H1 (cell line): ENCODE measurements around the gene GPM6B. TPM values are rescaled to one million over a fixed set of nuclear protein-coding genes. Genes with fewer than 3 reads are reported as not detected.

Experiments
- CTCF ChIA-PET: fragments of 300-600 bp; sonication (Branson Sonifier 250); formaldehyde crosslinking; loops from one replicate; lab custom pipeline; 2021; ENCODE audit not compliant: partially characterized antibody; lab: Charles Lee
- POLR2A ChIA-PET: fragments of 300-600 bp; sonication (Branson Sonifier 250); formaldehyde crosslinking; loops from one replicate; lab custom pipeline; 2021; ENCODE audit warnings: inconsistent platforms; ENCODE audit not compliant: partially characterized antibody; lab: Charles Lee
- DNase-seq, 2 experiments: peaks; one replicate each; pipeline versions ENCODE4 v3.0.0 to v3.0.0-alpha.2; 2010 to 2022; ENCODE audit warnings: low spot score in 2 of 2, low read depth in 1 of 2, mixed read lengths in 1 of 2
- FAIRE-seq: peaks from 2 replicates; lab custom pipeline; 2011; peaks lifted over from hg19 to GRCh38; lab: Jason Lieb, UNC
- H2AFZ ChIP-seq: 2 replicates; pipeline ENCODE4 v1.8.1; 2012; ENCODE audit warnings: low read length, inconsistent platforms
- H2AK5ac ChIP-seq: 2 replicates; pipeline ENCODE4 v1.6.1; 2013; ENCODE audit warnings: low read depth, low read length
- H2BK120ac ChIP-seq: replicated peaks from 2 replicates; pipeline ENCODE3; 2013; ENCODE audit warnings: low read depth, low read length, inconsistent platforms
- H2BK12ac ChIP-seq: 2 replicates; pipeline ENCODE4 v1.6.1; 2013; ENCODE audit warnings: low read depth, low read length
- H2BK15ac ChIP-seq: 2 replicates; pipeline ENCODE4 v1.6.1; 2013; ENCODE audit warnings: low read length
- H2BK20ac ChIP-seq: 2 replicates; pipeline ENCODE4 v1.6.1; 2013; ENCODE audit warnings: low read length
- H2BK5ac ChIP-seq: 2 replicates; pipeline ENCODE4 v1.6.1; 2013; ENCODE audit warnings: low read depth, low read length
- H3K14ac ChIP-seq: 2 replicates; pipeline ENCODE4 v1.6.1; 2013; ENCODE audit warnings: inconsistent platforms; ENCODE audit not compliant: insufficient read length
- H3K18ac ChIP-seq: 2 replicates; pipeline ENCODE4 v1.6.1; 2013; ENCODE audit warnings: low read length; ENCODE audit errors: extremely low read depth
- H3K23ac ChIP-seq: 2 replicates; pipeline ENCODE4 v1.6.1; 2013; ENCODE audit warnings: inconsistent platforms; ENCODE audit not compliant: insufficient read length
- H3K23me2 ChIP-seq: 2 replicates; pipeline ENCODE4 v1.6.1; 2013; ENCODE audit warnings: low read depth, low read length
- H3K27ac ChIP-seq: 2 replicates; pipeline ENCODE4 v1.6.1; 2011; ENCODE audit warnings: low read depth, low read length, inconsistent platforms
- H3K27me3 ChIP-seq, 4 experiments: replicated peaks in 1 of 4; 1 replicate in 1 of 4; 2 replicates in 3 of 4; pipeline versions ENCODE4 v1.6.1 to v1.8.1; 2011 to 2013; ENCODE audit warnings: low read length in 3 of 4, mild to moderate bottlenecking in 3 of 4, inconsistent platforms in 2 of 4, mixed read lengths in 2 of 4, moderate library complexity in 1 of 4; ENCODE audit not compliant: control insufficient read depth in 3 of 4, insufficient read depth in 3 of 4; ENCODE audit errors: extremely low read depth in 1 of 4
- H3K36me3 ChIP-seq, 4 experiments: 2 replicates each; pipeline versions ENCODE4 v1.6.1 to v1.8.1; 2011 to 2013; ENCODE audit warnings: mild to moderate bottlenecking in 4 of 4, low read length in 3 of 4, moderate library complexity in 2 of 4, control low read depth in 1 of 4, inconsistent platforms in 1 of 4; ENCODE audit not compliant: insufficient read depth in 4 of 4, control insufficient read depth in 2 of 4
- H3K4ac ChIP-seq: replicated peaks from 2 replicates; pipeline ENCODE3; 2013; ENCODE audit warnings: low read length, low read depth, mixed read lengths, inconsistent platforms; ENCODE audit not compliant: insufficient read length
- H3K4me1 ChIP-seq, 4 experiments: replicated peaks in 1 of 4; 1 replicate in 1 of 4; 2 replicates in 3 of 4; pipeline versions ENCODE4 v1.6.1 to v1.8.1; 2011 to 2013; ENCODE audit warnings: low read length in 3 of 4, inconsistent platforms in 2 of 4, mixed read lengths in 1 of 4; ENCODE audit not compliant: insufficient read depth in 4 of 4, control insufficient read depth in 3 of 4
- H3K4me2 ChIP-seq, 2 experiments: 2 replicates each; pipeline versions ENCODE4 v1.6.1 to v1.8.1; 2011 to 2013; ENCODE audit warnings: low read depth in 2 of 2, low read length in 2 of 2, control low read depth in 1 of 2, inconsistent platforms in 1 of 2, mild to moderate bottlenecking in 1 of 2; ENCODE audit not compliant: insufficient read depth in 1 of 2
- H3K4me3 ChIP-seq, 4 experiments: fragments of 200-600, 300-600 bp in 1 of 4; sonication (generic), shearing (Covaris generic), sonication (Bioruptor Twin) in 1 of 4; 2 replicates each; pipeline versions ENCODE4 v1.5.1 to v1.8.1; 2011 to 2016; ENCODE audit warnings: low read length in 4 of 4, low read depth in 3 of 4, control low read depth in 2 of 4, inconsistent platforms in 2 of 4, mild to moderate bottlenecking in 2 of 4, mixed read lengths in 1 of 4, moderate library complexity in 1 of 4; ENCODE audit not compliant: insufficient read depth in 2 of 4; ENCODE audit errors: extremely low read depth in 1 of 4
- H3K56ac ChIP-seq: replicated peaks from 2 replicates; pipeline ENCODE3; 2013; ENCODE audit warnings: low read depth, mild to moderate bottlenecking, mixed read lengths, low read length, inconsistent platforms; ENCODE audit not compliant: insufficient read length
- H3K79me1 ChIP-seq: 2 replicates; pipeline ENCODE4 v1.6.1; 2013; ENCODE audit warnings: low read depth, low read length, control low read depth
- H3K79me2 ChIP-seq, 2 experiments: 2 replicates each; pipeline versions ENCODE4 v1.6.1 to v1.8.1; 2012 to 2013; ENCODE audit warnings: low read length in 2 of 2, mild to moderate bottlenecking in 2 of 2, inconsistent platforms in 1 of 2; ENCODE audit not compliant: insufficient read depth in 2 of 2, control insufficient read depth in 1 of 2
- H3K9ac ChIP-seq, 4 experiments: replicated peaks in 1 of 4; 1 replicate in 1 of 4; 2 replicates in 3 of 4; pipeline versions ENCODE4 v1.6.1 to v1.8.1; 2011 to 2013; ENCODE audit warnings: low read depth in 3 of 4, low read length in 3 of 4, control low read depth in 2 of 4, mild to moderate bottlenecking in 2 of 4, moderate library complexity in 2 of 4, inconsistent platforms in 1 of 4; ENCODE audit errors: extremely low read depth in 1 of 4
- H3K9me3 ChIP-seq, 2 experiments: 2 replicates each; pipeline versions ENCODE4 v1.6.1 to v1.8.1; 2012 to 2013; ENCODE audit warnings: mild to moderate bottlenecking in 2 of 2, moderate library complexity in 2 of 2, control low read depth in 1 of 2, inconsistent platforms in 1 of 2, low read depth in 1 of 2, low read length in 1 of 2, mixed read lengths in 1 of 2; ENCODE audit not compliant: insufficient read depth in 2 of 2
- H4K20me1 ChIP-seq, 2 experiments: replicated peaks in 1 of 2; 2 replicates each; pipeline versions ENCODE3 to v1.8.1; 2011 to 2013; ENCODE audit warnings: inconsistent platforms in 2 of 2, low read length in 2 of 2, mild to moderate bottlenecking in 1 of 2; ENCODE audit not compliant: insufficient read depth in 2 of 2, control insufficient read depth in 1 of 2
- H4K5ac ChIP-seq: 2 replicates; pipeline ENCODE4 v1.6.1; 2013; ENCODE audit warnings: low read length, low read depth, mixed read lengths, inconsistent platforms; ENCODE audit not compliant: insufficient read length
- H4K8ac ChIP-seq: 2 replicates; pipeline ENCODE4 v1.8.0; 2013; ENCODE audit warnings: mild to moderate bottlenecking, moderate library complexity, low read length, inconsistent platforms; ENCODE audit not compliant: insufficient read depth; ENCODE audit errors: extremely low read depth
- H4K91ac ChIP-seq: replicated peaks from 2 replicates; pipeline ENCODE3; 2013; ENCODE audit warnings: low read length, mixed read lengths, inconsistent platforms; ENCODE audit not compliant: insufficient read length
- ASH2L ChIP-seq: fragments of 200-600, 300-600 bp; sonication (generic); IDR thresholded peaks from one replicate; pipeline ENCODE4 v1.7.1; 2017; ENCODE audit warnings: low read length
- BRCA1 ChIP-seq: IDR thresholded peaks from 2 replicates; pipeline ENCODE4 v1.6.1; 2012; ENCODE audit warnings: low read depth, low read length, improper control_type of control experiment
- CREB1 ChIP-seq: IDR thresholded peaks from 2 replicates; pipeline ENCODE4 v1.6.1; 2012; ENCODE audit warnings: inconsistent platforms
- EGR1 ChIP-seq: IDR thresholded peaks from 2 replicates; pipeline ENCODE4 v1.6.1; 2011; ENCODE audit warnings: low read depth, low read length, borderline replicate concordance
- EZH2 ChIP-seq: fragments of 200-600 bp; sonication (generic); IDR thresholded peaks from 2 replicates; pipeline ENCODE4 v1.7.1; 2012; ENCODE audit warnings: low read depth, mild to moderate bottlenecking, moderate library complexity, low read length, inconsistent platforms; ENCODE audit not compliant: severe bottlenecking
- GABPA ChIP-seq: IDR thresholded peaks from 2 replicates; pipeline ENCODE4 v1.6.1; 2011; ENCODE audit warnings: mild to moderate bottlenecking, low read length, moderate library complexity, borderline replicate concordance; ENCODE audit not compliant: insufficient read depth
- JUND ChIP-seq: IDR thresholded peaks from 2 replicates; pipeline ENCODE4 v1.6.1; 2011; ENCODE audit warnings: mild to moderate bottlenecking, improper control_type of control experiment, low read length
- KDM4A ChIP-seq: IDR thresholded peaks from one replicate; pipeline ENCODE4 v1.7.1; 2012; ENCODE audit warnings: low read depth, mild to moderate bottlenecking, moderate library complexity, low read length, inconsistent platforms; ENCODE audit not compliant: severe bottlenecking
- MAFK ChIP-seq: IDR thresholded peaks from 2 replicates; pipeline ENCODE4 v1.6.1; 2012; ENCODE audit warnings: low read depth, mild to moderate bottlenecking, improper control_type of control experiment, low read length
- NANOG ChIP-seq: IDR thresholded peaks from 2 replicates; pipeline ENCODE4 v1.6.1; 2011; ENCODE audit warnings: low read length, low read depth, mild to moderate bottlenecking, inconsistent platforms; ENCODE audit not compliant: insufficient read depth, poor library complexity, severe bottlenecking
- RXRA ChIP-seq: IDR thresholded peaks from 2 replicates; pipeline ENCODE4 v1.6.1; 2011; ENCODE audit warnings: low read depth, mild to moderate bottlenecking, low read length, moderate library complexity; ENCODE audit not compliant: insufficient read depth
- SIN3A ChIP-seq, 2 experiments: IDR thresholded peaks in 1 of 2; conservative IDR thresholded peaks in 1 of 2; 2 replicates each; pipeline ENCODE4 v1.6.1; 2011 to 2012; ENCODE audit warnings: low read length in 2 of 2, improper control_type of control experiment in 1 of 2, low read depth in 1 of 2, mild to moderate bottlenecking in 1 of 2
- SRF ChIP-seq: IDR thresholded peaks from 2 replicates; pipeline ENCODE4 v1.6.1; 2011; ENCODE audit warnings: mild to moderate bottlenecking, low read depth, low read length, moderate library complexity
- ZNF274 ChIP-seq: IDR thresholded peaks from 2 replicates; pipeline ENCODE4 v1.7.0; 2012; ENCODE audit warnings: low read length, borderline replicate concordance; ENCODE audit errors: extremely low read depth
- WGBS, 2 experiments: shearing (Covaris generic) in 1 of 2; methylation state at CpG; one replicate each; pipeline versions ENCODE4 v1.1.6 to v1.1.7; 2013 to 2015; ENCODE audit warnings: low lambda C conversion rate in 2 of 2, mixed read lengths in 2 of 2, inconsistent platforms in 1 of 2, low coverage in 1 of 2, missing lambda C conversion rate in 1 of 2; ENCODE audit not compliant: insufficient replicate concordance in 2 of 2, insufficient coverage in 1 of 2, insufficient read length in 1 of 2; ENCODE audit errors: extremely low coverage in 1 of 2, missing lambda C conversion rate in 1 of 2; 5-methylcytosine and 5-hydroxymethylcytosine counted together
- polyA plus RNA-seq, 7 experiments: library from polyadenylated mRNA; depleted of rRNA in 3 of 7; stranded (reverse) in 5 of 7; unstranded in 2 of 7; fragments of >200 nt in 5 of 7; fragments of 200-250 nt in 2 of 7; gene quantifications; 1 replicate in 5 of 7; 2 replicates in 1 of 7; 4 replicates in 1 of 7; pipeline versions ENCODE4 v1.2.1 to v1.2.3, GENCODE V29; 2011 to 2013; ENCODE audit warnings: missing spikeins in 2 of 7, mixed read lengths in 2 of 7
- total RNA-seq: library from RNA; stranded (reverse); fragmentation: NEBNext Ultra II Directional; extraction: Animal tissue kit (Norgen Biotek cat#: 25700); gene quantifications from 2 replicates; pipeline ENCODE4 v1.2.1, GENCODE V29; 2021
- TF ChIP-seq, protein P1 (sequence below): IDR thresholded peaks from 2 replicates; pipeline ENCODE4 v1.6.1; 2011; ENCODE audit warnings: low read depth, mild to moderate bottlenecking, low read length; ENCODE audit not compliant: insufficient read depth

The GPM6B gene
- total and polyA plus RNA-seq, 2 of the 8 experiments (the other 6 are each of a cell fraction or from before 2014, with no cell fraction given), result 132 to 175 TPM

DNA sequence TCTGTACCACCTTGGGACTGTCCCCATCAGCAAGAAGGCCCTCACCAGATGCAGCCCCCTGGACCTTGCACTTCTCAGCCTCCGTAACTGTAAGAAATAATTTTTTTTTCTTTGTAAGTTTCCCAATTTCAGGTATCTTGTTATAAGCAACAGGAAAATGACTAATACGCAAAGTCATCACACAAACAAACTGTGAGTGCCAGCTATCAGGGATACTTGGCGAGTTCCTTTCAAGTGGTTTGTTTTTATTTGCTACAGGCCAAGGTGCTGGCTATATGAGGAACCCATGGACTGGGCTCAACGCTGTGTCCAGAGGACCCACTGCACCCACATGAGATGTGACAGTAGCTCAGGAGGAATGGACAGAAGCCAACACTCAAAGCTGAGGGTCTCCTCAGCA is 11.5 kb upstream of the GPM6B start:
- no peak overlapping the region for H2AFZ ChIP-seq
- no peak overlapping the region for H2AK5ac ChIP-seq
- H4K20me1 ChIP-seq, result no peaks in the 10 kb centered on the region
- H4K5ac ChIP-seq, result no peak overlapping the region
- no peak overlapping the region for H3K18ac ChIP-seq
- no peaks in the 10 kb centered on the region for H3K4me1 ChIP-seq
- FAIRE-seq, result no peak
- H3K27ac ChIP-seq, result no peak overlapping the region
- no peaks in the 10 kb centered on the region for H3K27me3 ChIP-seq
- ChIA-PET CTCF (no interaction called here), POLR2A (no interaction called here)
- H2BK120ac ChIP-seq, result no peak overlapping the region
- H3K56ac ChIP-seq, result no peak overlapping the region
- H3K79me2 ChIP-seq, result peaks cover 0 to 18% of the 10 kb centered on the region in 2 experiments; a peak in 2 of 4 replicates
- no peaks in the 10 kb centered on the region for H3K9me3 ChIP-seq
- no peak overlapping the region for H2BK20ac ChIP-seq
- no peak overlapping the region for H3K23ac ChIP-seq
- H3K14ac ChIP-seq, result no peak overlapping the region
- no peak overlapping the region for H4K91ac ChIP-seq
- no peaks in the 10 kb centered on the region for H3K79me1 ChIP-seq
- no peak overlapping the region for H3K4me2 ChIP-seq
- no peak overlapping the region for H3K4me3 ChIP-seq
- H3K9ac ChIP-seq, result no peak overlapping the region
- H3K23me2 ChIP-seq, result no peaks in the 10 kb centered on the region
- H2BK15ac ChIP-seq, result no peak overlapping the region
- H3K36me3 ChIP-seq, result no peaks in the 10 kb centered on the region
- H4K8ac ChIP-seq, result no peak overlapping the region
- no peak for DNase-seq
- H2BK5ac ChIP-seq, result no peak overlapping the region
- no peak overlapping the region for H2BK12ac ChIP-seq
- whole genome bisulfite sequencing, 2 experiments, result 83% methylated on average over 3 of the region's 4 CpGs; no CpG with 5 or more reads in 1 of the 2 experiments
- no peak overlapping the region for H3K4ac ChIP-seq
- TF ChIP-seq MAFK (no peak), BRCA1 (no peak), ZNF274 (no peak), EGR1 (no peak), SRF (no peak), JUND (no peak), RXRA (no peak), EZH2 (no peak), KDM4A (no peak), ASH2L (no peak), CREB1 (no peak), GABPA (no peak), SIN3A (conservative IDR thresholded peaks at IDR 0.05 in 1 of 2, IDR thresholded peaks at IDR 0.05 in 1 of 2; ENCODE audit: low read depth in 1 of 2, low read length in 2 of 2) (no peak), NANOG (no peak)
- TF ChIP-seq, protein P1, sequence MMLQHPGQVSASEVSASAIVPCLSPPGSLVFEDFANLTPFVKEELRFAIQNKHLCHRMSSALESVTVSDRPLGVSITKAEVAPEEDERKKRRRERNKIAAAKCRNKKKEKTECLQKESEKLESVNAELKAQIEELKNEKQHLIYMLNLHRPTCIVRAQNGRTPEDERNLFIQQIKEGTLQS, result no peak
